SK-N-SH treated with all-trans-retinoic acid at 6 μM for 48 hours (cell line): Measurements from ENCODE around the gene RRBP1.

ENCODE experiments used
- BACH2 ChIP-seq: fragments of 250-450 bp; sonication (Bioruptor Pico); IDR thresholded peaks from 2 replicates; pipeline ENCODE4 v1.9.0; 2021; ENCODE audit warnings: mild to moderate bottlenecking, borderline replicate concordance
- ZC3H10 ChIP-seq: fragments of 250-450 bp; sonication (Bioruptor Pico); IDR thresholded peaks from 2 replicates; pipeline ENCODE4 v1.5.1; 2021; ENCODE audit warnings: mild to moderate bottlenecking, moderate library complexity
- ZFP3 ChIP-seq: fragments of 250-450 bp; sonication (Bioruptor Pico); IDR thresholded peaks from 2 replicates; pipeline ENCODE4 v1.5.0; 2020; ENCODE audit warnings: mild to moderate bottlenecking, moderate library complexity
- ZNF565 ChIP-seq: fragments of 450-650 bp; formaldehyde crosslinking; conservative IDR thresholded peaks from 2 replicates; pipeline ENCODE4 v1.5.0; 2020; ENCODE audit warnings: low read depth, mild to moderate bottlenecking, moderate library complexity
- TF ChIP-seq, protein P1 (sequence below): fragments of 250-450 bp; sonication (Bioruptor Pico); IDR thresholded peaks from 2 replicates; pipeline ENCODE4 v1.5.1; 2020; ENCODE audit warnings: low read depth, mild to moderate bottlenecking, moderate library complexity

- TF ChIP-seq BACH2 (CRISPR knock-in tag) = no peak
- no peak for TF ChIP-seq ZFP3 (CRISPR knock-in tag)
- no peak for TF ChIP-seq ZC3H10 (CRISPR knock-in tag)
- TF ChIP-seq, protein P1, sequence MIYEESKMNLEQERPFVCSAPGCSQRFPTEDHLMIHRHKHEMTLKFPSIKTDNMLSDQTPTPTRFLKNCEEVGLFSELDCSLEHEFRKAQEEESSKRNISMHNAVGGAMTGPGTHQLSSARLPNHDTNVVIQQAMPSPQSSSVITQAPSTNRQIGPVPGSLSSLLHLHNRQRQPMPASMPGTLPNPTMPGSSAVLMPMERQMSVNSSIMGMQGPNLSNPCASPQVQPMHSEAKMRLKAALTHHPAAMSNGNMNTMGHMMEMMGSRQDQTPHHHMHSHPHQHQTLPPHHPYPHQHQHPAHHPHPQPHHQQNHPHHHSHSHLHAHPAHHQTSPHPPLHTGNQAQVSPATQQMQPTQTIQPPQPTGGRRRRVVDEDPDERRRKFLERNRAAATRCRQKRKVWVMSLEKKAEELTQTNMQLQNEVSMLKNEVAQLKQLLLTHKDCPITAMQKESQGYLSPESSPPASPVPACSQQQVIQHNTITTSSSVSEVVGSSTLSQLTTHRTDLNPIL (CRISPR knock-in tag) = no peak
- no peak for TF ChIP-seq ZNF565 (CRISPR knock-in tag)
Measured at GRCh38 chr20:17712708-17713107, 30.7 kb upstream of the RRBP1 start.
